DMS153 treated with DMSO at 0.1 percent for 48 hours (cell line): ENCODE data around the gene ARPC5L.
"Not testable (repeated sequence)": the region's sequence is repeated elsewhere in the genome, so short reads cannot be mapped to it uniquely, and the experiment has no call there.

Experiments
- DNase-seq: peaks from one replicate; lab custom pipeline; 2025; ENCODE audit not compliant: unreplicated experiment; lab: John Stamatoyannopoulos, UW

The ARPC5L gene

DNA sequence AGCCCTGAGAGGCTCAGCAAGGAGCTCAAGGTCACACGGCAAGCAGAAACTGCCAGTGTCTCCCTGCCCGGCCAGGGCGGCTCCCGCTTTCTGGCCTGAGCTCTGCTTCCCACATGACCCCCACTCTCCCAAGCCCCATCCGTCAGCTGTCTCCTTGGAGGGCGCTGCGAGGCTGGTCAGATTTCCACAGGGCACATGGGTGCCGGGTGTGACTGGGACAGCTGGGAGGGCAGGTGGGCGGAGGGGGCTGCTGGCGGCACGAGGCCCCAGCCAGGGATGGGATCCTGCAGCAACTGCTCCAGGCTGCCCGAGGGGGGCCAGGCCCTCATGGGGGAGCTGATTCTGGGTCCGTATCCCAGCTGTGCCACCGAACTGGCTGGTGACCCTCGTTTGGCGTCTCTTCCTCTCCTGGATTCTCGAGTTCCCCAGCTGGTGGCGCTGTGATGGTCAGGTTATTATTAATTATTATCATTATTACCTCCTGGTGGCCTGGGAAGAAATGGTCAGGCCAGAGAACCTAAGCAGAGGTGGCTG is 21.6 kb upstream of the ARPC5L start:
- no peak for DNase-seq

DNA sequence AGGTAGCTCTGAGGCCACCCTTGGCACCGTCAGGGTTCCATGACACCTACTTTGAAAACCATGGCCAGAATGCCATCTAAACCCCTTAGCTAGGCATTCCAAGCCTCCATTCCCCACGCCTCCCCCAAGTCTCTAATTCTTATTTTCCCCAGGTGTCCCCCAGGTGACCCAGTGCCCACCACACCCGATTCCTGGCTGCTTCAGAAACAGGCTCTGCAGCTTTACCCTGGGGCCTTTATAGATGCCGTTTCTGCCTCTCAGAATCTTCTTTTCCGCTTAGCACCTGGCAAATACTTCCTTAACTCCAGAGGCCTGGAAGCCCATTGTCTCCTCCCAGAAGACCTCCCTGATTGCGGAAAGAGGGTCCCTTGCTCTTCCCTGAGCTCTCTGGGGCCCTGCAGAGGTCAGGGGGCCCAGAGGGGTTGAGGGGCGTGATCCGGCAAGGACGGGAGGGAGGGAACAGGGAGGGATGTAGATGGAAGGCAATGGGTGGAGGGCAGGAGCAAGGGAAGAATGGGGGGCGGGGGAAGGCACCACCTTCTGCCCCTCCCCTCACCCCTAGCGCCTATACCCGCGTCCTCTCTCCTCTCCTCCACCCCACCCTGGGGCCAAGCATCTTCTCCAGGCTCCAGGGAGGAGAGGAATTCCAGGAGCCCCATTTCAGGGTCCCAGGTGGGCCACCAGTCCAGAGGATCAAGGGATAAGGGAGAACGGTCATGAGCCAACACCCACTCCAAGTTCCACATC is 20.7 kb upstream of the ARPC5L start:
- DNase-seq = no peak

DNA sequence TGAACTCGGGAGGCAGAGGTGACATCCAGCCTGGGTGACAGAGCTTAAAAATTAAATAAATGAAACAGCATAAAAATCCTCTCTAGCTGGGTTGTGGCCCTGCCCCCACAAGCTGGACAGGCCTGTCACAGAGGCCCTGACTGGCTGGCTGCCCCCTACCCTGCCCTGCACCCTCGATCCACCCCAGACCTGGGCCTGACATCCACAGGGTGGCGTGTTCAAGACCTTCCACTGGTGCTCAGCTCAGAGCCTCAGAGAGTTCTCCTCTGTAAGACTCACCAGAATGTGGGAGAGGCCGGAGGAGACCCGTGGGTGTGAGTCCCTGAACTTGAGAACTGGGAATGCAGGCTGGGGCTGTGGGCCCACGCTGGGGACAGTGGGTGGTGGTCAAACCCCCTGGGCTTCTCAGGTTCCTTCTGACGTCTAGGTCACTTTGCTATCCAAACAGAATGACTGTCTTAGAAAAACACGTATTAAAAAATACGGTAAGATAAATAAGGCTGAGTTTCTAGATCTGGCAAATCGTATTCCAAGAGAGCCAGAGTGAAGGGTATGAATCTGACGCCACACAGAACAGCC is 18.4 kb upstream of the ARPC5L start:
- DNase-seq = no peak

DNA sequence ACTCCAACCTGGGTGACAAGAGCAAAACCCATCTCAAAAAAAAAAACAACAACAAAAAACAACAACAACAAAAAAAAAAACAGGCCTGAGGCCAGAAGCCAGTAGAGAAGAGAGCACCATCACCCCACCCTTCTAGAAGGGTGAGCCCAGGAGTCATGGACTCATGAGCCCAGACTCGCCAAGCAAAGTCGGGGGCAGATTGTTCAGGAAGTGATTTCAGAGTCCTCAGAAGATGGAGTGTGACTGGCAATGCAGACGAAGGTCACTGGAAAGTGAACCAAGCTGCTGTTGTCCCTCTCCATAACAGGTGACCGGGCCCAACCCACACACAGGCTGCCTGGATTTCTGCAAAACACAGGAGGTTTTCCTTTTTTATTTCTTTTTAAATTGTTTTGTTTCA is 17.6 kb upstream of the ARPC5L start:
- DNase-seq = no peak

DNA sequence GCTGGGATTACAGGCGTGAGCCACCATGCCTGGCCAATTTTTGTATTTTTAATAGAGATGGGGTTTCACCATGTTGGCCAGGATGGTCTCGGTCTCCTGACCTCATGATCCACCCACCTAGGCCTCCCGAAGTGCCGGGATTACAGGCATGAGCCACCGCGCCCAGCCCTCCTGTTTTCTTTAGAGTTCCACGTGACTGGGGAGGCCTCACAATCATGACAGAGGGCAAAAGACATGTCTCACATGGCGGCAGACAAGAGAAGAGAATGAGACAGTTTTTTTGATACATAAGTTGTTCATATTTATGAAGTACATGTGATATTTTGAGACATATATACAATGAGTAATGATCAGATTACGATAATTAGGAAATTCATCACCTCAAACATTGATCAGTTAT is 15.5 kb upstream of the ARPC5L start:
- DNase-seq = not testable (repeated sequence)

DNA sequence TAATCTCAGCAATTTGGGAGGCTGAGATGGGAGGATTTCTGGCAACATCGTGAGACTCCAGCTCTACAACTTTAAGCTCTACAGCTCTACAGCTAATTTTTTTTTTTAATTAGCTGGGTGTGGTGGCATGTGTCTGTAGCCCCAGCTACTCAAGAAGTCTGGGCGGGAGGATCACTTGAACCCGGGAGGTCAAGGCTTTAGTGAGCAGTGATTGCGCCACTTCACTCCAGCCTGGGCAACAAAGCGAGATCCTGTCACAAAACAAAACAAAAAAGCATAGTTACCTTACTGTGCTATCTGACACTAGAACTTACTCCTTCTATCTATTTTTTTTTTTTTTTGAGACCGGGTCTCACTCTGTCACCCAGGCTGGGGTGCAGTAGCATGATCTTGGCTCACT is 15.0 kb upstream of the ARPC5L start:
- no peak for DNase-seq

DNA sequence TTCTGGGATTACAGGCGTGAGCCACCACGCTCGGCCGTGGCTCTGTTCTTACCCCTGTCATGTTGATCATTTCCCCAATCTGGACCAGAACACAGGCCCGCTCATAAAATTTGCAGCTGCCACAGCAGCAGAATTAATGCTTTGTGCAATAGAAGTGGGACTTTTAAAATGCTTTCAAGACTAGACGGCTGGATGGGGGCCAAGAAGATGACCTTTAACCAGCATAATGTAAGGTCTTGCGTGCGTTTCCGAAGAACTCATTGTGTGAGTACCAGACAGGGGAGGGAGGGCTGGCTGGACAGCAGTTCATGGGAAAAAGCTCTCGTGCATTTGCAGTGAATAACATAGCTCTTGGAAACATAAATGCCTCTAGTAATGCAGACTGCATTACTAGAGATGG is 12.1 kb upstream of the ARPC5L start:
- no peak for DNase-seq

DNA sequence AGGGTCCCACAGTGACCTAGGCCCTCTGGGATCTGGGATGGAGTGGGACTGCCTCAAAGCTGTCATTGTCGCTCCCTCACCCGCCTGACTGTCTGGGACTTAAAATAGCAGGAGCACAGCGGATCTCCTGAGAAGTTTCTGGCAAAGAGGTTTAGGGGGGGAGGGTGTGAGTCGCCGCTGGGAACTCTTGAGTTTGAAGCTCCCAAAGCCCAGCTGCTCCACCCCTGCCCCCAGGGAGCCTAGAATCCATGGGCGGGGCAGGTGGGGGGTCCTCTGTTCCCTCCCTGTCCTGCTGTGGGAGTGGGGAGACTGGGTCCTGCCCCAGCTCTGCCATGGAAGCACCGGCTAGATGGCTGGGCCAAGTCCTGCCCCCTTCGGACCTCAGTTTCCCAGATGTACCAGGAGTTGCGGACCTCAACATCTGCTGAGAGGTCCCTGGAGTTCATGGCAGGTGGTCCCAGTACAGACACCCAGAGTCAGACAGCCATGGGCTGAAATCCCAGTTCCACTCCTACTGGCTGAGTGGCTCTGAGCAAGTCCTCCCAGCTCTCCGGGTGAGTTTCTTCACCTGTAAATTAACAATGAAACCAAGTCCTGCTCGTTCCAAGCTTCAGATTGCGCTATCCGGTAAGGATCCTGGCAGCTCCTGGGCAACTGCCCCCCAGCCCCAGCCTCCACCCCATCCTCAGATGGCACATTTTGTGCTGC is 9.7 kb upstream of the ARPC5L start:
- no peak for DNase-seq

DNA sequence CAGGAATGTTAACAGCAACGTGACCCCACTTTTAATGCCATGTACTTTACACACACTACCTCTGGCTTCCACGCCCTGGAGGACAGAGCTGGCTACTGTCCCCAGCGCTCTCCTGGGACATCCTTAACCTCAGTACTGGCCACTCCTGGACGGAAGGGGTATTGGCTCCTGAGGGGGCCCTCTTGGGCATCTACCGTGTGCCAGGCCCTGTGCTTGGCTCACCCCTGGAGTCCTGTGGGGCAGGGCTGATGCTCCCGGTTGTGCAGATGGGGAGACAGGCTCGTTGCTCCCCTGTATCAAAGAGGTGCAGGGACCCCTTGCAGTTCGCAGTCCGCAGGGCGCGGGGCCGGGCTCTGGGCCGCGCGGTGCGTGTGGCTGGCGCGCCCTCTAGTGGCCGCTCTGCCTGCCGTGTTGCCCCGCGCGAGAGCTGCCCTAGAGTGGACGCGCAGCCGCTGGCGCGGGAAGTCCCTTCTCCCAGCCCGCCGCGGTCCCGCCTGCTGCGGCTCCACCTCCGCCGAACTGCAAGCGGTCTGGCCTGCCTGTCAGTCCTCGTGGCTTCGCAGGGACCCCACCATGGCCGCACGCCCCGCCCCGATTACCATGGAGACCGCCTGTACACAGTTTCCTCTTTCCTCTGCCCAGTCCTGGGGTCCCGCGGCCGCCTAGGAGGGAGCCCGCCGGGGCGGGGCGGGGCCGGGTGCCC is 8.9 kb upstream of the ARPC5L start, which contains the start of gene WDR38:
Gene WDR38 (plus strand): TSS at position 632 of the 703 bp plus-strand sequence. CDS start 72 bp downstream, outside the sequence.
- no peak for DNase-seq

DNA sequence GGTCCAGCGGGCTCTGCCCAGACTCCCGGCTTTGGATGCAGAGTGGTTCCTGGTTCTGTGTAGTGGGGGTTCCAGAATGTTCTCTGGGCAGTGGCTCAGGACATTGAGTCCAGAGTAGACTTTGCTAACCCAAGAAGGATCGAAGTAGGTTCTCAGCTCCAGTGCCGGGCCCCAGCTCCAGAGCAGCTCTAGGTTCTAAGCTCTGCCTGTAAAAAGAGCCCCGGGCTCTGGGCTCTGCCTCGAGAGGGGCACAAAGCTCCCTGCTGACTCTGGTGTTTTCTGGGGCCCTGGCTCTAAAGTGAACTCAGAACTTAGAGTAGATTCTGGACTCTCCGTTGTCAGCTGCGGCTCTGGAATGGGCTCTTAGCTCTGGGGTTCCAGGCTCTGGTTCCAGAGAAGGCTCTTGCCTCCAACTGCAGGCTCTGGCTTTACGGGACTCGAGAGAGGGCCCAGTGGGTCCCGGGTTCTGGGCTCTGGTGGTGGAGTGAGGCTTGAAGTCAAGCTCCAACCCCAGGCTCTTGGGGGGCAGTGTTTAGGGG is 8.3 kb upstream of the ARPC5L start:
- DNase-seq = no peak

DNA sequence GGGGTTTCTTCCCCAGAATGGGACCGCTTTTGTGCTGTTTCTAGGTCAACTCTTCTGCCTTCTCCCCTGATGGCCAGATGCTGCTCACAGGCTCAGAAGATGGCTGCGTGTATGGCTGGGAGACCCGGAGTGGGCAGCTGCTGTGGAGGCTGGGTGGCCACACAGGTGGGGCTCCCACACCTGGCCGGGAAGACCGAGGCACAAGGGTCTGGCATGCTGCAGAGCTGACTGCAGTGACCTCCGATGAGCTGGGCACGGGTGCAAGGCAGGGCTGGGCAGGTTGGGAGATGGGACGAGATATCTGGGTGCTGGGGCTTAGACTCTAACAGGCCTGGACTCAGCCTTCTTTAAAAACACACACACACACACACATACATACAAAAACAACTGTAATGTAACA is 7.8 kb upstream of the ARPC5L start:
- no peak for DNase-seq

DNA sequence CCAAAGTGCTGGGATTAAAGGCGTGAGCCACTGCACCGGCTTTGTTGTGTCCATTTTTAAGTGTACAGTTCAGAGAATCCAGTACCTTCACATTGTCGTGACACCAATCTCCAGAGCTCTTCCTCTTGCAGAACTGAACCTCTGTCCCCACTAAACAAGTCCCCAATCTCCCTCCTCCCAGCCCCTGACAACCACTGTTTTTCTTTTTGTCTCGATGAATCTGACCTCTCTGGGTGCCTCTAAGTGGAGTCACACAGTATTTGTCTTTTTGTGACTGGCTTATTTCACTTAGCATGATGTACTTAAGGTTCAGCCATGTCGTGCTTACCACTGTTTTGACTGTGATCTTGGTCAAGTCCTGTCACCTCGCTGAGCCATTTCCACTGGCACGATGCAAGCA is 7.1 kb upstream of the ARPC5L start:
- no peak for DNase-seq

DNA sequence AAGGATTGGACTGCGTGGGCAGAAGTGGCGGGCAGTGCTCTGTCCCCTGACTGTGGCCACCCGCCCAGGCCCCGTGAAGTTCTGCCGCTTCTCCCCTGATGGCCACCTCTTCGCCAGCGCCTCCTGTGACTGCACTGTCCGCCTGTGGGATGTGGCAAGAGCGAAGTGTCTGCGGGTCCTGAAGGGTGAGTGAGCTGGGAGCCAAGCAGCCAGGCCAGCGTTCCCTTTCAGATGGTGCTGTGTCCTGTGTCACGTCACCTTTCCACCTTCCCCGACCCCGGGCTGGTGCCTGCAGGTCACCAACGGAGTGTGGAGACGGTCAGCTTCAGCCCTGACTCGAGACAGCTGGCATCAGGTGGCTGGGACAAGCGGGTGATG is 6.4 kb upstream of the ARPC5L start:
- no peak for DNase-seq

DNA sequence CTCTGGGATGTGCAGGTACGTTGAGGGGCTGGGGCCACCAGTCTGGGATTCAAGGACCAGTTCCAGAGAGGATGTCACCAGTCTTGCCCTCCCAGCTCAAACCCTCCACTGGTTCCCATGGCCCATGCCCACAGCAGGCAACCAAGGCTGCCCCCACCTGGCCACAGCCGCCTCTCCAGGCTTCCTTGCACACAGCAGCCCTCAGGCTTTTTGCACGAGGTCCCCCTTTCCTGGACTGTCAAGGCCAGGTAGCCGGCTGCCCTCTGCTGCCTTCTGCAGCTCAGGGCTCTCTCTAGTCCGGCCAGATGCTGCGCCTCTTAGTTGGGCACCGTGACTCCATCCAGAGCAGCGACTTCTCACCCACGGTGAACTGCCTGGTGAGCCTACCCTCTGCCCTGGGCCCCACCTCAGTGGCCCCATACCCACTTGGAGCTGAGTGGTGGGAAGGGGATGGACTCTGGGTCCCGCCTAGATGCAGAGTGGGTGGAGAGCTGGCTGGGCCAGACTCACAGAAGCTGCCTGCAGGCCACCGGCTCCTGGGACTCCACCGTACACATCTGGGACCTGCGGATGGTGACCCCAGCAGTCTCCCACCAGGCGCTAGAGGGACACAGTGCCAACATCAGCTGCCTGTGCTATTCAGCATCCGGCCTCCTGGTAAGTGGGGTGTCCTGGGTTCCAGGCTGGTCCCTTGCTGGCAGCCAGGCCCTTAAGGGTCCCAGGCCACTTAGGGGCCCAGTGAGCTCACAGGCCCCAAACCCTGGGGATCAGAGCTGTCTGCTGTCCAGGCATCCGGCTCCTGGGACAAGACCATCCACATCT is 5.8 kb upstream of the ARPC5L start:
- DNase-seq = no peak

DNA sequence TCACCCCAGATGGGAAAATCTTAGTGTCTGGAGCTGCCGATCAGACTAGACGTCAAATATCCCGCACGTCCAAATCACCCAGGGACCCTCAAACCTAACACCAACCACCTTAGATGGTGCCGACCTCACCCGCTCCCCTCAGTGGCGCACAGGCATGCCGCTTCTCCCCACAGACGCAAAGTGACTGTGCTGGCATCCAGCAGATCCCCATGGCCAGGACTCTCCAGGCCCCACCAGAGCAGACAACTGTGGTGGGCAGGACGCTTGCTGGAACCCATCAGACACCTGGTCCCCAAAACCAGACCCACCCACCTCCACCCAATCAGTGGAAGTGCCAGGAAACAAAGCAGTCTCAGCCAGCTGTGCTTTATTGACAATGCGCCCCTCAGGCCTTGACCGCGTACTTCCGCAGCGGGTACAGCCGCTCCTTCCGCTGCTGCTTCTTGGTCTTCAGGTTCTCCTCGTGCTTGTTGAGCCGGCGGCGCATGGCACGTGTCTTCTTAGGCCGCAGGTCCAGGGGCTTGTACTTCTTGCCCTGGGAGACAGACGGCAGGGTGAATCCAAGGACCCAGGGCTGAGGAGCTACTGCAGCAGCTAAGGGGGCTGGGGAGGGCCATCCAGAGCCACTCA is 4.3 kb upstream of the ARPC5L start:
- DNase-seq = no peak

DNA sequence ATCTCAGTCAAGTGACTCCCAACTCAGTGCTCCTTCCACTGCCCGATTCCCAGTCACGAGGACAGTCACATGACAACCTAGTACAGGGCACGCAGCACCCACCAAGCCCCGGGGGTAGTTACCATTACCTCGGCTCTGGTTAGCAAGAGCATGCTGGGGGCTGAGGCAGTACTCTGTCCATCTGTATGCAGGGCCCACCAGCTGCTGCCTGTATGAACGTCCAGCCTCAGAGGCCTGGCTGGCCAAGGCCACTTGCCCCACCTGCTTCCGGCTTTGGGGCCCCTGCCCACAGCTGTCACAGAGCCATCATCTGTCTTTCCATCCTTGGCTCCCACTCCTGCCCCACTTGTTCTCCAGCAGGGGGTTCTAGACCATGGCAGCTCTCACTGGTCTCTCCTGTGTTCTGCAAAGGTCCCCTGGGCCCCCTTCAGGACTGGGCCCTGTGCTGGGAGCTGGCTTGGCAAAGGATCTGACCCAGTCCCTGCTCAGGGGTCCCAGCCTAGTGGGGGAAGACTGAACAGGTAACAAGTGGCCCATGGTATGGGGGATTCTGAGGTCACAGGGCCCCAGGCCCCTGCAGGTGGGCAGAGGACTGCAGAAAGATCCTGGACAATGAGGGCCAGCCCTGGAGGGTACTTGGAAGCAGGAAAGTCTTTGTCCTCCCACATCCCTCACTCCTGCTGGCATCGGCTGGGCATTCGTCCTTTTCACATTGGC is 3.4 kb upstream of the ARPC5L start:
- DNase-seq = no peak

DNA sequence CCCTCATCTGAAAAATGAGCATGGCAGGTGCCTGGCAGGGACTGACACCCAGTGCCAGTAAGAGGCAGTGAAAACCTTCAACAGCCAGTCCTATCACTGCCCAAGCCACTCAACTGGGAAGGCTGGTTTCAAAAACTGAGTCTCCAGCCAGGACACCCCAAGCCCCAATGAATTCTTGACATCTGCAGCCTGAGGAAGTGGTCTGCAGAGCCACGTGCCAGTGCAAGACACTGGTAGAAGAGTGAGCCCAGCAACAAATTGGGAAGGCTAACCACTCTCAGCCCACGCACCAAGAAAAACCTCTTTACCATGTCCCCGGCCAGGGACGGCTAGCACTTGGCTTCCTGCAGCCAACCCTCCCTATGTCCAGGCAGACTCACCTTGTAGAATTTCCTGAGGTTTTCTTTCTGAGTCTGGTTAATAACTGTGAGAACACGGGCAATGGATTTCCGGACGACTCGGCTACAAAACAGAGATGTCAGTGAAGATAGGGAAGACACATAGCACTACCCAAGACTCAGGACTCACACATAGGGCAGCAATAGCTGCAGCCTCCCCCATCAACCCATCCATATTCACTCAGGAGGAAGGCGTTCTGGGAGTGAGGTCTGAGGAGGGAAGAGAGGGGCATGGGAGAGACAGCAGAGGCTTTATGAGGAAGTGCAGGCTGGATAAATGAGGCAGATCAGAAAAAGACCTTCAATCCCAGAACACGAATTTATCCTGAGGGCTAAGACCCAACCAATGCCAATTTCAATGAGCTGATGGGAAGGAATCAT is 1.9 kb upstream of the ARPC5L start:
- no peak for DNase-seq

DNA sequence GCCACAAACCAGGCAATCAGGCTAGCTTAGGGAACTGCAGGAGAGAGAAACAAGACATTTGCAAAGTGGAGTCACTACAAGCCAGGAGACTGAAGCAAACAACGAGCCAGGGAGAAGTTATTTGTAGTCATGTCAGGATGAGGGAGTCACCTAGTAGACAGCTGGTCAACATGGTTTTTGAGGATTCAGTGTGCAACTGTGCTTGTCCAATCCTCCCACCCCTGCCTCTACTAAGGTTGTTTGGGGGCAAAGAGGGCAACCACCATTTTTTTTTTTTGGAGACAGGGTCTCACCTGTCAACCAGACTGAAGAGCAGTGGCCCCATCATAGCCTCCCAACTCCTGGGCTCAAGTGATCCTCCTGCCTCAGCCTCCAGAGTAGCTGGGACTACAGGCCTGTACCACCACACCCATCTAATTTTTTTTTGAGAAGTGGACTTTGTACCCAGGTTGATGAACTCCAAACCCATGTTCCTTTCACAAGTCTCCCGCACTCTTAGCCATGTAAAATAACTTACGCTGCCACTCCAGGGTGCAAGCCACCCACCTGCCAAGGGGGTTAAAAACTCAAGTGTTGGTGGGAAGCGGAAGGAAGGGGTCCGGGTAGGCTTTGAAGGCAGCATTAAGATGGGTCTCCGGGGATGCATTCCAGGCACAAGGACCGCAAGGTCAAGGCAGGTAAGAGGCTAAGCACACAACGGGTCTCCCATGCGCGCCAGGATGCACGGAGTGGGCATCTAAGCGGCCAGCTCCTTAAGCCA is 1.2 kb upstream of the ARPC5L start:
- no peak for DNase-seq
